Endothelial cell of umbilical vein (primary cell): Measurements from ENCODE around the gene KCNJ6. TPM values are rescaled to one million over a fixed set of nuclear protein-coding genes. Genes with fewer than 3 reads are reported as not detected.

Experiments
- BruUV-seq: library from RNA; stranded (reverse); fragments of 400-500 nt; replicated peaks from 2 replicates; lab custom pipeline; 2021; lab: Mats Ljungman, UMichigan
- CTCF ChIA-PET: fragments of 300-600, 350-600 bp; sonication (Branson Sonifier 250); formaldehyde crosslinking; loops from one replicate; lab custom pipeline; 2021; ENCODE audit warnings: antibody characterized with exemption, inconsistent platforms; lab: Charles Lee
- POLR2A ChIA-PET: fragments of 300-600, 350-600 bp; sonication (Branson Sonifier 250); formaldehyde crosslinking; loops from one replicate; lab custom pipeline; 2021; ENCODE audit warnings: antibody characterized with exemption, inconsistent platforms; lab: Charles Lee
- DNase-seq: peaks from one replicate; pipeline ENCODE4 v3.0.0-alpha.2; 2011; ENCODE audit warnings: low read depth, low spot score
- FAIRE-seq: peaks from 2 replicates; lab custom pipeline; 2011; peaks lifted over from hg19 to GRCh38; lab: Jason Lieb, UNC
- H2AFZ ChIP-seq: 2 replicates; pipeline ENCODE4 v1.6.0; 2012; ENCODE audit warnings: low read depth, low read length, control low read depth, inconsistent platforms
- H3K27ac ChIP-seq: 2 replicates; pipeline ENCODE4 v1.5.1; 2011; ENCODE audit warnings: low read depth, mild to moderate bottlenecking, control low read depth, low read length, moderate library complexity; ENCODE audit not compliant: insufficient read depth
- H3K27me3 ChIP-seq, 2 experiments: 2 replicates each; pipeline versions ENCODE4 v1.6.0 to v1.6.1; 2011; ENCODE audit warnings: low read length in 2 of 2, mixed read lengths in 1 of 2; ENCODE audit not compliant: control insufficient read depth in 2 of 2, insufficient read depth in 2 of 2
- H3K36me3 ChIP-seq, 2 experiments: 2 replicates in 1 of 2; 3 replicates in 1 of 2; pipeline ENCODE4 v1.5.1; 2011; ENCODE audit warnings: low read length in 2 of 2, mild to moderate bottlenecking in 1 of 2, moderate library complexity in 1 of 2; ENCODE audit not compliant: control insufficient read depth in 2 of 2, insufficient read depth in 2 of 2; ENCODE audit errors: extremely low read depth in 1 of 2
- H3K4me1 ChIP-seq: 3 replicates; pipeline ENCODE4 v1.5.1; 2011; ENCODE audit warnings: mild to moderate bottlenecking, low read length; ENCODE audit not compliant: control insufficient read depth, insufficient read depth; ENCODE audit errors: extremely low read depth
- H3K4me2 ChIP-seq: 2 replicates; pipeline ENCODE4 v1.6.1; 2011; ENCODE audit warnings: low read length, control low read depth, mixed read lengths; ENCODE audit not compliant: insufficient read depth
- H3K4me3 ChIP-seq, 3 experiments: fragments of 200-600 bp in 1 of 3; sonication (generic), shearing (Covaris generic) in 1 of 3; replicated peaks in 1 of 3; 2 replicates each; pipeline ENCODE4 v1.5.1; 2011 to 2016; ENCODE audit warnings: control low read depth in 3 of 3, low read length in 3 of 3, mild to moderate bottlenecking in 2 of 3, inconsistent platforms in 1 of 3, low read depth in 1 of 3, moderate library complexity in 1 of 3; ENCODE audit not compliant: insufficient read depth in 1 of 3
- H3K79me2 ChIP-seq: 2 replicates; pipeline ENCODE4 v1.6.0; 2012; ENCODE audit warnings: low read length, inconsistent platforms; ENCODE audit not compliant: control insufficient read depth, insufficient read depth
- H3K9ac ChIP-seq: replicated peaks from 2 replicates; pipeline ENCODE3; 2011; ENCODE audit warnings: low read length, control low read depth; ENCODE audit not compliant: insufficient read depth; ENCODE audit errors: extremely low read depth
- H3K9me1 ChIP-seq: replicated peaks from 3 replicates; pipeline ENCODE4 v1.6.0; 2011; ENCODE audit warnings: mild to moderate bottlenecking, low read length; ENCODE audit not compliant: control insufficient read depth, insufficient read depth; ENCODE audit errors: extremely low read depth
- H3K9me3 ChIP-seq: replicated peaks from 2 replicates; pipeline ENCODE4 v1.5.1; 2012; ENCODE audit warnings: low read length, inconsistent platforms; ENCODE audit not compliant: control insufficient read depth, insufficient read depth
- H4K20me1 ChIP-seq: replicated peaks from 2 replicates; pipeline ENCODE3; 2011; ENCODE audit warnings: mild to moderate bottlenecking, low read length; ENCODE audit not compliant: control insufficient read depth, insufficient read depth; ENCODE audit errors: extremely low read depth
- CTCF ChIP-seq, 2 donors: IDR thresholded peaks; 1 replicate in 1 of 2; 2 replicates in 1 of 2; pipeline ENCODE4 v1.5.1; 2011; ENCODE audit warnings: low read length in 2 of 2, mild to moderate bottlenecking in 2 of 2, moderate library complexity in 2 of 2, control low read depth in 1 of 2, inconsistent platforms in 1 of 2, low read depth in 1 of 2; ENCODE audit not compliant: insufficient read depth in 1 of 2; ENCODE audit errors: extremely low read depth in 1 of 2
- EZH2 ChIP-seq: IDR thresholded peaks from 2 replicates; pipeline ENCODE4 v1.6.1; 2012; ENCODE audit warnings: borderline replicate concordance, low read depth, mild to moderate bottlenecking, moderate library complexity, low read length, inconsistent platforms; ENCODE audit not compliant: severe bottlenecking
- FOS ChIP-seq: IDR thresholded peaks from 2 replicates; pipeline ENCODE4 v1.6.1; 2011; ENCODE audit warnings: mild to moderate bottlenecking, low read length, moderate library complexity, borderline replicate concordance; ENCODE audit not compliant: insufficient read depth
- GATA2 ChIP-seq: IDR thresholded peaks from 2 replicates; pipeline ENCODE4 v1.7.0; 2011; ENCODE audit warnings: low read depth, mild to moderate bottlenecking, moderate library complexity, mixed read lengths, low read length; ENCODE audit not compliant: insufficient read length, insufficient read depth
- JUN ChIP-seq: IDR thresholded peaks from 2 replicates; pipeline ENCODE4 v1.6.1; 2011; ENCODE audit warnings: borderline replicate concordance, low read depth; ENCODE audit not compliant: insufficient read length, insufficient read depth
- MAX ChIP-seq: IDR thresholded peaks from 2 replicates; pipeline ENCODE4 v1.6.1; 2011; ENCODE audit not compliant: insufficient read depth, insufficient read length
- MYC ChIP-seq: IDR thresholded peaks from one replicate; pipeline ENCODE4 v1.6.1; 2011; ENCODE audit warnings: mild to moderate bottlenecking, low read depth, low read length
- POLR2A ChIP-seq: IDR thresholded peaks from 2 replicates; pipeline ENCODE4 v1.6.1; 2012; ENCODE audit warnings: low read depth, mild to moderate bottlenecking, control low read depth, low read length
- POLR2AphosphoS5 ChIP-seq: IDR thresholded peaks from 2 replicates; pipeline ENCODE4 v1.6.1; 2012; ENCODE audit warnings: low read depth, mild to moderate bottlenecking, control low read depth, low read length, moderate library complexity; ENCODE audit not compliant: insufficient read depth
- dilution Hi-C: fragments of 300-500 bp; cut with MboI; formaldehyde crosslinking; loops from one replicate; pipeline ENCODE4 v1.15.0; 2019; ENCODE audit warnings: low sequenced_read_pairs; ENCODE audit not compliant: extremely low pct_ligation_motif_present
- intact Hi-C: fragments of 100-400 bp; cut with micrococcal nuclease; formaldehyde crosslinking; loops from one replicate; pipeline ENCODE4 v1.10.0; 2022
- polyA plus RNA-seq, 4 experiments: library from polyadenylated mRNA; depleted of rRNA in 3 of 4; stranded (reverse) in 3 of 4; unstranded in 1 of 4; fragments of >200 nt; gene quantifications; 2 replicates each; pipeline versions ENCODE4 v1.2.1 to v1.2.3, GENCODE V29; 2011 to 2012; ENCODE audit warnings: missing spikeins in 1 of 4
- total RNA-seq: library from RNA; stranded (reverse); gene quantifications from 2 replicates; pipeline ENCODE4 v1.2.3, GENCODE V29; 2021

The KCNJ6 gene
- total and polyA plus RNA-seq, 2 donors (not counting 3 experiments of a cell fraction or from before 2014, with no cell fraction given) = not detected

- Histone ChIP-seq H3K27me3 (no peaks in the 10 kb centered on the region), H3K4me2 (no peak overlapping the region), H3K79me2 (no peaks in the 10 kb centered on the region), H3K36me3 (no peaks in the 10 kb centered on the region), H3K9me1 (no peaks in the 10 kb centered on the region), H4K20me1 (no peaks in the 10 kb centered on the region), H3K27ac (no peak overlapping the region), H3K9me3 (no peaks in the 10 kb centered on the region), H3K9ac (no peak overlapping the region), H2AFZ (no peak overlapping the region), H3K4me1 (no peaks in the 10 kb centered on the region), H3K4me3 (no peak overlapping the region)
- intact Hi-C loops (no loop called here), dilution Hi-C loops (no loop called here)
- no peak for FAIRE-seq
- DNase-seq = no peak
- no TSS peak for BruUV-seq
- POLR2A ChIA-PET = no interaction called here
- TF ChIP-seq MAX (no peak), CTCF (IDR thresholded peaks at IDR 0.05; ENCODE audit: extremely low read depth in 1 of 2, insufficient read depth in 1 of 2, low read depth in 1 of 2, low read length in 2 of 2) (no peak), FOS (no peak), POLR2AphosphoS5 (no peak), MYC (no peak), POLR2A (no peak), GATA2 (no peak), JUN (no peak), EZH2 (no peak)
- CTCF ChIA-PET = no interaction called here
Measured at GRCh38 chr21:37888659-37889058, 27.6 kb downstream of the KCNJ6 start.
